ENCODE measurements around the gene GRHPR. TPM values are rescaled to one million over a fixed set of nuclear protein-coding genes. Genes with fewer than 3 reads are reported as not detected.

Gene GRHPR
- polyA plus RNA-seq, result 115 TPM
- long read RNA-seq, donor 1, full-length matches to known transcripts, result 25 of 25 reads
- long read RNA-seq, donor 1, partial matches to known transcripts, result 0 of 25 reads
- long read RNA-seq, donor 1, other reads (novel, unspliced or antisense), result 0 of 25 reads
- long read RNA-seq, donor 2, full-length matches to known transcripts, result 53 of 53 reads
- long read RNA-seq, donor 2, partial matches to known transcripts, result 0 of 53 reads
- long read RNA-seq, donor 2, other reads (novel, unspliced or antisense), result 0 of 53 reads
- long read RNA-seq, donor 3, result 0 reads
- long read RNA-seq, donor 4, partial matches to known transcripts, result 0 of 6 reads
- long read RNA-seq, donor 4, other reads (novel, unspliced or antisense), result 0 of 6 reads
- long read RNA-seq, donor 5, transcript GRHPR-201 (9 exons, 1,280 nt), result major isoform, 24 of 33 reads
- long read RNA-seq, donor 5, partial matches to known transcripts, result 0 of 33 reads
- long read RNA-seq, donor 5, other reads (novel, unspliced or antisense), result 0 of 33 reads
- long read RNA-seq, donor 6, full-length matches to known transcripts, result 55 of 84 reads
- long read RNA-seq, donor 6, partial matches to known transcripts, result 29 of 84 reads
- long read RNA-seq, donor 6, other reads (novel, unspliced or antisense), result 0 of 84 reads
- long read RNA-seq, donor 7, full-length matches to known transcripts, result 27 of 27 reads
- long read RNA-seq, donor 7, partial matches to known transcripts, result 0 of 27 reads
- long read RNA-seq, donor 7, other reads (novel, unspliced or antisense), result 0 of 27 reads
- long read RNA-seq, donor 8, transcript GRHPR-204 (4 exons, 1,893 nt), result minor isoform, 13 of 111 reads
- long read RNA-seq, donor 8, transcript GRHPR-201 (9 exons, 1,280 nt), result major isoform, 41 of 111 reads
- long read RNA-seq, donor 8, transcript GRHPR-203 (9 exons, 1,080 nt), result minor isoform, 7 of 111 reads
- long read RNA-seq, donor 8, partial matches to known transcripts, result 47 of 111 reads
- long read RNA-seq, donor 8, other reads (novel, unspliced or antisense), result 0 of 111 reads
- long read RNA-seq, donor 9, full-length matches to known transcripts, result 55 of 55 reads
- long read RNA-seq, donor 9, partial matches to known transcripts, result 0 of 55 reads
- long read RNA-seq, donor 9, other reads (novel, unspliced or antisense), result 0 of 55 reads
- long read RNA-seq, donor 10, full-length matches to known transcripts, result 39 of 53 reads
- long read RNA-seq, donor 10, partial matches to known transcripts, result 14 of 53 reads
- long read RNA-seq, donor 10, other reads (novel, unspliced or antisense), result 0 of 53 reads
- long read RNA-seq, donor 11, full-length matches to known transcripts, result 32 of 32 reads
- long read RNA-seq, donor 11, partial matches to known transcripts, result 0 of 32 reads
- long read RNA-seq, donor 11, other reads (novel, unspliced or antisense), result 0 of 32 reads

DNA sequence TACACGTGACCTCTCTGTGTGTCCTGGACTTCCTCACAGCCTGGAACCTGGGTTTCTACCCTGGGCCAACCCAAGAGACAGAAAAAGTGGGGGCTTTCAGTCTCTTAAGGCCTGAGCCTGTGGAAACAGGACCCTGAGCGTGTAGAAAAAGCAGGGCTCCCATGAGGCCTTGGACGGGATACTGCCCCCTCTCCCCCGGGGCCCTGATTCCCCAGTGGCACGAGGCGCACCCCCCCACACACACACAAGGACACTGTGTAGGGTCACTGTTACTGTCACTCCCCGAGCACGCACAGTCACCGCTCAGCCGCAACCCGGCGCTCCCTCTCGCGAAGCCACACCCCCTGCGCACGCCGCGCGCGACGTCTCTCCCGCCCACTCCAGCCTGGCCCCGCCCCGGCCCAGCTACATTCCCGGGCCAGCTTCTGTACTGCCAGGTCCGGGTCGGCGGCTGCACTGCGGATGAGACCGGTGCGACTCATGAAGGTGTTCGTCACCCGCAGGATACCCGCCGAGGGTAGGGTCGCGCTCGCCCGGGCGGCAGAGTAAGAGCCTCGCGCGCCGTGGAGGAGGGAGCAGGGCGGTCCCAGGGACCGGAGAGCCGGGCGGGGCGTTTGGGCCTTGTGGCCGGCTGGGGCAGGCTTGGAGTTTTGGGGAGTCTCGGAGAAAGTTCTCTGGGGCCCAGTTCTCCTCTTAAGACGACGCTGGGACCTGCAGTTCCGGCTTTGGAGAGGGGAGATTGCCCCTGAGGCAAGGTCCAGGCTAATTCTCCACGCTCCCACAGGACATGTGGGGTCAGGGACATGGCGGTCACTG lies at the start of gene GRHPR:
TSS of gene GRHPR (plus strand) at position 408 of the 816 bp plus-strand sequence. CDS start at position 463, 55 bp downstream.
- peaks cover 23% of the 10 kb centered on the region for H3K4me1 ChIP-seq (ENCODE audit: control insufficient read depth, insufficient read depth, low read length)
- peaks cover 21% of the 10 kb centered on the region for H3K36me3 ChIP-seq (ENCODE audit: control insufficient read depth, insufficient read depth, low read length)
- DNase-seq, result peak; percentile 86 to 95
- no CpG with 5 or more reads among the region's 56 CpGs for WGBS (ENCODE audit: insufficient coverage, low lambda C conversion rate)
- H3K27ac ChIP-seq (ENCODE audit: low read length), result peak within 1 kb of the TSS; percentile 85
- no peaks in the 10 kb centered on the region for H3K9me3 ChIP-seq (ENCODE audit: control insufficient read depth, low read depth, low read length)
- no peaks in the 10 kb centered on the region for H3K27me3 ChIP-seq (ENCODE audit: control insufficient read depth, insufficient read depth, low read length)
- peak within 1 kb of the TSS; percentile 92 for H3K4me3 ChIP-seq (ENCODE audit: low read length)

- peaks cover 2% of the 10 kb centered on the region for H3K27me3 ChIP-seq (ENCODE audit: control insufficient read depth, insufficient read depth, low read length)
- H3K36me3 ChIP-seq (ENCODE audit: control insufficient read depth, insufficient read depth, low read length), result no peaks in the 10 kb centered on the region
- no peak overlapping the region for H3K27ac ChIP-seq (ENCODE audit: low read length)
- no peak for DNase-seq
- no CpG with 5 or more reads among the region's 3 CpGs for WGBS (ENCODE audit: insufficient coverage, low lambda C conversion rate)
- H3K4me3 ChIP-seq (ENCODE audit: low read length), result no peak overlapping the region
- no peaks in the 10 kb centered on the region for H3K9me3 ChIP-seq (ENCODE audit: control insufficient read depth, low read depth, low read length)
- H3K4me1 ChIP-seq (ENCODE audit: control insufficient read depth, insufficient read depth, low read length), result no peaks in the 10 kb centered on the region
Observed at GRCh38 chr9:37372839-37373238, 49.7 kb upstream of the GRHPR start.

DNA sequence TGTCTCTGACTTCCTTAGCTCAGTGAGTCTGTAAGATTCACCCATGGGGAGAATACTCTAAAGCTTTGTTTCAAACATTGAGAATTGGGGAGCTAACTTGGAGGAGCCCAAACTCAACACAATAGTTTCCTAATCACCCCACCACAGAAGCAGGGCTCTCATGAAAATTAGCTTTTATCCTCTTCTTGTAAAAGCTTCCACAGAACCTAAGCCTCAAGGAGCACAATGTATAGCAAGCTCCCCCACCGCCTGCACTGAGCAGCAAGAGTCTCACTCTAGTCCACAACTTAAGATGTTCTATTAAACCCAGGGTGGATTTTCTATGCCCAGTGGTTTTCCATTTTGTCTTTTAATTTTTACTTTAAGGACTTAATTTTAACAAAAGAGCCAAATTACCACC lies 48.9 kb upstream of the GRHPR start:
- Histone ChIP-seq H3K9me3 (ENCODE audit: control insufficient read depth, low read depth, low read length) (no peaks in the 10 kb centered on the region), H3K27me3 (ENCODE audit: control insufficient read depth, insufficient read depth, low read length) (peaks cover 2% of the 10 kb centered on the region), H3K36me3 (ENCODE audit: control insufficient read depth, insufficient read depth, low read length) (no peaks in the 10 kb centered on the region), H3K4me3 (ENCODE audit: low read length) (no peak overlapping the region), H3K4me1 (ENCODE audit: control insufficient read depth, insufficient read depth, low read length) (no peaks in the 10 kb centered on the region), H3K27ac (ENCODE audit: low read length) (no peak overlapping the region)
- WGBS (ENCODE audit: insufficient coverage, low lambda C conversion rate), result no CpG with 5 or more reads among the region's 1 CpG
- no peak for DNase-seq

- no peak for DNase-seq
- WGBS (ENCODE audit: insufficient coverage, low lambda C conversion rate), result 100% methylated on average over 1 of the region's 6 CpGs
- Histone ChIP-seq H3K4me1 (ENCODE audit: control insufficient read depth, insufficient read depth, low read length) (no peaks in the 10 kb centered on the region), H3K27me3 (ENCODE audit: control insufficient read depth, insufficient read depth, low read length) (peaks cover 2% of the 10 kb centered on the region), H3K27ac (ENCODE audit: low read length) (no peak overlapping the region), H3K4me3 (ENCODE audit: low read length) (no peak overlapping the region), H3K9me3 (ENCODE audit: control insufficient read depth, low read depth, low read length) (no peaks in the 10 kb centered on the region), H3K36me3 (ENCODE audit: control insufficient read depth, insufficient read depth, low read length) (no peaks in the 10 kb centered on the region)
Observed at GRCh38 chr9:37374892-37375291, 47.6 kb upstream of the GRHPR start.

GRCh38 chr9:37377688-37378612 lies 44.5 kb upstream of the GRHPR start:
- Histone ChIP-seq H3K27me3 (ENCODE audit: control insufficient read depth, insufficient read depth, low read length) (no peaks in the 10 kb centered on the region), H3K36me3 (ENCODE audit: control insufficient read depth, insufficient read depth, low read length) (no peaks in the 10 kb centered on the region), H3K4me1 (ENCODE audit: control insufficient read depth, insufficient read depth, low read length) (no peaks in the 10 kb centered on the region), H3K9me3 (ENCODE audit: control insufficient read depth, low read depth, low read length) (no peaks in the 10 kb centered on the region), H3K27ac (ENCODE audit: low read length) (no peak overlapping the region), H3K4me3 (ENCODE audit: low read length) (no peak overlapping the region)
- 84% methylated on average over 3 of the region's 13 CpGs for WGBS (ENCODE audit: insufficient coverage, low lambda C conversion rate)
- DNase-seq, result no peak

DNA sequence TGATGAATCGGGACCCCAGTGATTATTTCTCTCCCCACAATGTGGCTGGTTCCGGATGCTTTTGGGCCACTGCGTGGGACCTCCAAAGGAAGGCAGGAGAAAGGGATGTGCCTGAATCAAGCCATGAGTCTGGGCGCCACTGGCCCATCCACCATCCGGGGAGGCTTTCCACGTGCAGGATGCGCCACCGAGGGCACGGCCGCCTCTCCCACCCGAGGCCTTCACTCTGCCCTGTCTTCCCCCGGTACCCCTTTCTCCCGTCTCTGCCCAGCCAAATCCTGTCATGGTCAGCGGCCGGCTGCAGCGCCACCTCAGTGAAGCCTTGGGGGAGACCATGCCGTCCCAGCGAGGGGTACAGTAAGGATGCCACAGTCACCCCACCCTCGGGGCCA lies 43.9 kb upstream of the GRHPR start:
- no peaks in the 10 kb centered on the region for H3K9me3 ChIP-seq (ENCODE audit: control insufficient read depth, low read depth, low read length)
- H3K27me3 ChIP-seq (ENCODE audit: control insufficient read depth, insufficient read depth, low read length), result no peaks in the 10 kb centered on the region

DNA sequence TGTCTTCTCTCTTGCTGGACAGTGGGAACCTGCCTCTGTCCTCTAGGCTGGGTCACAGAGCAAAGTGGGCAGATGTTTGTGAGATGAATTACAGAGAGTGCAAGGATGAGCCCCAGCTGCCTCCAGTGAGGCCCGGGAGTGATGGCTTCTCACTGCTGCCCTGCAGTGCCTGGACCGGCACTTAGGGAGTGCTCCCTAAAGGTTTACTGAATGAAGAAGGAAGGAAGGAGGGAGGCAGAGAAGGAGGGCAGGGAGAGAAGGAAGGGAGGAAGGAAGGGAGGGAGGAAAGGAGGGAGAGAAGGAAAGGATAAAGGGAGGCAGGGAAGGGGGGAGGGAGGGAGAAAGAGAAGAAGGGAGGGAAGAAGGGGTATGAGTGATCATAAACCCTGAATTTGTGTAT lies 42.7 kb upstream of the GRHPR start:
- no CpG with 5 or more reads among the region's 2 CpGs for WGBS (ENCODE audit: insufficient coverage, low lambda C conversion rate)
- no peaks in the 10 kb centered on the region for H3K27me3 ChIP-seq (ENCODE audit: control insufficient read depth, insufficient read depth, low read length)

More for the DNA sequence above, 43.9 kb upstream of the GRHPR start:
- no CpG with 5 or more reads among the region's 19 CpGs for whole genome bisulfite sequencing (ENCODE audit: insufficient coverage, low lambda C conversion rate)
- no peak overlapping the region for H3K27ac ChIP-seq (ENCODE audit: low read length)
- no peaks in the 10 kb centered on the region for H3K4me1 ChIP-seq (ENCODE audit: control insufficient read depth, insufficient read depth, low read length)
- H3K36me3 ChIP-seq (ENCODE audit: control insufficient read depth, insufficient read depth, low read length), result no peaks in the 10 kb centered on the region
- no peak for DNase-seq
- H3K4me3 ChIP-seq (ENCODE audit: low read length), result no peak overlapping the region

GRCh38 chr9:37380570-37380969 lies 41.9 kb upstream of the GRHPR start:
- Histone ChIP-seq H3K4me3 (ENCODE audit: low read length) (no peak overlapping the region), H3K27me3 (ENCODE audit: control insufficient read depth, insufficient read depth, low read length) (no peaks in the 10 kb centered on the region), H3K9me3 (ENCODE audit: control insufficient read depth, low read depth, low read length) (no peaks in the 10 kb centered on the region), H3K36me3 (ENCODE audit: control insufficient read depth, insufficient read depth, low read length) (no peaks in the 10 kb centered on the region), H3K4me1 (ENCODE audit: control insufficient read depth, insufficient read depth, low read length) (no peaks in the 10 kb centered on the region), H3K27ac (ENCODE audit: low read length) (no peak overlapping the region)
- WGBS (ENCODE audit: insufficient coverage, low lambda C conversion rate), result 87% methylated on average over 4 of the region's 9 CpGs
- DNase-seq, result no peak

More for the DNA sequence above, 42.7 kb upstream of the GRHPR start:
- H3K9me3 ChIP-seq (ENCODE audit: control insufficient read depth, low read depth, low read length), result no peaks in the 10 kb centered on the region
- DNase-seq, result no peak
- H3K36me3 ChIP-seq (ENCODE audit: control insufficient read depth, insufficient read depth, low read length), result no peaks in the 10 kb centered on the region
- no peak overlapping the region for H3K27ac ChIP-seq (ENCODE audit: low read length)
- no peak overlapping the region for H3K4me3 ChIP-seq (ENCODE audit: low read length)
- H3K4me1 ChIP-seq (ENCODE audit: control insufficient read depth, insufficient read depth, low read length), result no peaks in the 10 kb centered on the region
